Measurements from ENCODE around the gene HTR3B.

GRCh38 chr11:113859665-113860064 is 44.9 kb upstream of the HTR3B start:
- no peak for TF ChIP-seq KDM5A (IDR thresholded peaks at IDR 0.05)
- no peak for TF ChIP-seq POLR2AphosphoS2 (conservative IDR thresholded peaks at IDR 0.05; ENCODE audit: low read length)
- no peak for TF ChIP-seq SREBF2 (IDR thresholded peaks at IDR 0.05)
- TF ChIP-seq, protein P1, sequence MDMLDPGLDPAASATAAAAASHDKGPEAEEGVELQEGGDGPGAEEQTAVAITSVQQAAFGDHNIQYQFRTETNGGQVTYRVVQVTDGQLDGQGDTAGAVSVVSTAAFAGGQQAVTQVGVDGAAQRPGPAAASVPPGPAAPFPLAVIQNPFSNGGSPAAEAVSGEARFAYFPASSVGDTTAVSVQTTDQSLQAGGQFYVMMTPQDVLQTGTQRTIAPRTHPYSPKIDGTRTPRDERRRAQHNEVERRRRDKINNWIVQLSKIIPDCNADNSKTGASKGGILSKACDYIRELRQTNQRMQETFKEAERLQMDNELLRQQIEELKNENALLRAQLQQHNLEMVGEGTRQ (IDR thresholded peaks at IDR 0.05), result no peak
- no peak for TF ChIP-seq CTCF (IDR thresholded peaks at IDR 0.05)
- no peak for TF ChIP-seq ZFP36 (IDR thresholded peaks at IDR 0.05; ENCODE audit: borderline replicate concordance, partially characterized antibody)
- no peak for TF ChIP-seq JUN (IDR thresholded peaks at IDR 0.05)
- TF ChIP-seq EP300 (IDR thresholded peaks at IDR 0.05), result no peak
- TF ChIP-seq FOSL2 (IDR thresholded peaks at IDR 0.05), result no peak
- no peak for TF ChIP-seq FOSL2 (CRISPR knock-in tag; IDR thresholded peaks at IDR 0.05)
- TF ChIP-seq POLR2A (IDR thresholded peaks at IDR 0.05; ENCODE audit: low read length), result no peak
